K562 (cell line): ENCODE data around the gene OR8B8. TPM values are rescaled to one million over a fixed set of nuclear protein-coding genes. Genes with fewer than 3 reads are reported as not detected.

Source experiments
- CC2D1A ChIP-seq: fragments of 450-650 bp; IDR thresholded peaks from 2 replicates; pipeline ENCODE4 v1.6.1; 2017; ENCODE audit warnings: mild to moderate bottlenecking
- CREB1 ChIP-seq, 2 experiments: sonication (generic) in 1 of 2; formaldehyde crosslinking in 1 of 2; IDR thresholded peaks; 2 replicates each; pipeline versions ENCODE4 v1.6.1 to v1.8.0; 2012 to 2022; ENCODE audit warnings: inconsistent platforms in 1 of 2, mild to moderate bottlenecking in 1 of 2, missing genetic modification reagents in 1 of 2, moderate library complexity in 1 of 2
- ETV1 ChIP-seq: fragments of 450-650 bp; conservative IDR thresholded peaks from 2 replicates; pipeline ENCODE4 v1.6.1; 2016; ENCODE audit warnings: missing genetic modification characterization, control low read depth, low read depth, missing compliant biosample characterization
- FOXJ2 ChIP-seq: fragments of 200-800 bp; sonication (Bioruptor generic); IDR thresholded peaks from 2 replicates; pipeline ENCODE4 v1.6.1; 2016; ENCODE audit warnings: missing genetic modification characterization, missing compliant biosample characterization
- ILK ChIP-seq: fragments of 450-650 bp; IDR thresholded peaks from 2 replicates; pipeline ENCODE4 v1.6.1; 2016; ENCODE audit warnings: missing genetic modification characterization, low read depth, mild to moderate bottlenecking, missing compliant biosample characterization, moderate library complexity, borderline replicate concordance
- KAT7 ChIP-seq: sonication (generic); formaldehyde crosslinking; IDR thresholded peaks from 2 replicates; pipeline ENCODE4 v1.8.0; 2022; ENCODE audit warnings: missing genetic modification reagents, mild to moderate bottlenecking, borderline replicate concordance
- NR3C1 ChIP-seq: sonication (generic); formaldehyde crosslinking; IDR thresholded peaks from 2 replicates; pipeline ENCODE4 v1.8.1; 2022; ENCODE audit warnings: missing genetic modification reagents
- NRF1 ChIP-seq, 2 experiments: fragments of 450-650 bp; IDR thresholded peaks in 1 of 2; conservative IDR thresholded peaks in 1 of 2; 2 replicates each; pipeline ENCODE4 v1.6.1; 2014; ENCODE audit warnings: mild to moderate bottlenecking in 2 of 2
- SMARCA5 ChIP-seq: fragments of 450-650 bp; IDR thresholded peaks from 2 replicates; pipeline ENCODE4 v1.6.1; 2016
- ZEB2 ChIP-seq: fragments of 450-650 bp; IDR thresholded peaks from 2 replicates; pipeline ENCODE4 v1.6.1; 2016
- ZNF507 ChIP-seq: conservative IDR thresholded peaks from 2 replicates; pipeline ENCODE4 v1.6.1; 2017; ENCODE audit warnings: missing genetic modification characterization, missing compliant biosample characterization
- ZNF583 ChIP-seq: fragments of 250-450 bp; sonication (Bioruptor Pico); IDR thresholded peaks from 2 replicates; pipeline ENCODE4 v1.4.0; 2020
- ZNF780A ChIP-seq: fragments of 250-450 bp; sonication (Bioruptor Pico); IDR thresholded peaks from 2 replicates; pipeline ENCODE4 v1.5.0; 2021; ENCODE audit warnings: mild to moderate bottlenecking
- polyA plus RNA-seq, 8 experiments: library from polyadenylated mRNA; depleted of rRNA in 4 of 8; stranded (reverse) in 5 of 8; unstranded in 3 of 8; fragments of >200 nt; fragmentation: Nextera tagmentation in 2 of 8; fragmentation: Illumina TruSeq in 1 of 8; extraction: Ambion mirVana in 2 of 8; extraction: Trizol in 1 of 8; gene quantifications; 2 replicates each; pipeline versions ENCODE4 v1.2.1 to v1.2.3, GENCODE V29; 2011 to 2014; ENCODE audit warnings: inconsistent platforms in 1 of 8, missing spikeins in 1 of 8
- total RNA-seq, 7 experiments: library from RNA; depleted of rRNA in 6 of 7; stranded (reverse); fragments of >200 nt in 6 of 7; fragmentation: Illumina TruSeq in 2 of 7; extraction: Trizol in 2 of 7; gene quantifications; 2 replicates each; pipeline versions ENCODE4 v1.2.1 to v1.2.3, GENCODE V29; 2011 to 2021; ENCODE audit warnings: low replicate concordance in 1 of 7
- TF ChIP-seq, protein P1 (sequence below): sonication (generic); formaldehyde crosslinking; IDR thresholded peaks from 2 replicates; pipeline ENCODE4 v1.8.0; 2022; ENCODE audit warnings: mild to moderate bottlenecking, missing genetic modification reagents
- TF ChIP-seq, protein P2 (sequence below): fragments of 250-450 bp; sonication (Bioruptor Pico); IDR thresholded peaks from 2 replicates; pipeline ENCODE4 v1.5.0; 2021
- TF ChIP-seq, protein P3 (sequence below): sonication (generic); formaldehyde crosslinking; IDR thresholded peaks from 2 replicates; pipeline ENCODE4 v1.8.0; 2022; ENCODE audit warnings: missing genetic modification reagents, mild to moderate bottlenecking, moderate library complexity, borderline replicate concordance
- TF ChIP-seq, protein P4 (sequence below), 2 experiments: fragments of 450-650 bp in 1 of 2; sonication (generic) in 1 of 2; formaldehyde crosslinking; conservative IDR thresholded peaks; 2 replicates each; pipeline versions ENCODE4 v1.4.0 to v1.8.1; 2020 to 2022; ENCODE audit warnings: mild to moderate bottlenecking in 1 of 2, missing genetic modification reagents in 1 of 2
- TF ChIP-seq, protein P5 (sequence below): fragments of 250-450 bp; sonication (Bioruptor Pico); IDR thresholded peaks from 2 replicates; pipeline ENCODE4 v1.5.0; 2020; ENCODE audit warnings: mild to moderate bottlenecking, borderline replicate concordance

OR8B8 gene
- total and polyA plus RNA-seq, 9 of the 15 experiments (the other 6 are each of a cell fraction or from before 2014, with no cell fraction given): 0.18 TPM; not detected in 8

DNA sequence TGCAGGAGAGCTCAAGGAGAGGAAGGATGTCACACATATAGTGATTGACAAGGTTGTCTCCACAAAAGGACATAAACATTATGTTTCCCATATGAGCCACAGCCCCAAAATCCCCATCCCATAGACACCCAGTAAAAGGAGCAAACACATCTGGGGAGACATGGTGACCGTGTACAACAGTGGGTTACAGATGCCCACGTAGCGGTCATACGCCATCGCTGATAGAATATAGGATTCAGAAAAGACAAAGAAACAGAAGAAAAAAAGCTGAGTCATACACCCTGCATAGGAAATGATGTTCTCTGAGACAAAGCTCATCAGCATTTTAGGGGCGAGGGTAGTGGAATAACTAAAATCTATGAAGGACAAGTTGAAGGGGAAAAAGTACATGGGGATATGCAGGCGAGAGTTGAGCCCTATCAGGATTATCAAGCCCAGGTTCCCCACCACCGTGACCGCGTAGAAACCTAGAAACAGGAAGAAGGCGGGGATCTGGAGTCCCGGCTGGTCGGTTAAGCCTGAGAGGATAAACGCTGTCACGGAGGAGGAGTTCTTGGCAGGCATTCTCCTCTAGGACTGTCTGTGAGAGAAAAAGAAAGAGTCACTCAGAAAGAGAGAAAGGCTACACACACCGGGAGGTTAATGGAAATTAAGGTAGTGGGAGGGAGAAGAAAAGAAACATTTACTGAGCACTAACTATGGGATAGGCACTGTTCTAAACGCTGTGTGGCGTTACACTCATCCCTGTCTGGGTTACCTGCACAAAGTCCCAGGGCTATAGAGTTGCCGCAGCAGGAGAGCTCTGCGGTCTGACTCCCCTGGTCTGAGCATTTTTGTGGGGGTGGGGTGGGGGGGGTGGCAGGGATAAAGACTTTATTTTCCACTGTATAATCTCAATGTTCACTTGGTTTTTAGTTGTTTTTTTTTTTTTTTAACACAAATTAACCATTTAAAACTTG is 36.1 kb upstream of the OR8B8 start (continued):
- TF ChIP-seq, protein P1, sequence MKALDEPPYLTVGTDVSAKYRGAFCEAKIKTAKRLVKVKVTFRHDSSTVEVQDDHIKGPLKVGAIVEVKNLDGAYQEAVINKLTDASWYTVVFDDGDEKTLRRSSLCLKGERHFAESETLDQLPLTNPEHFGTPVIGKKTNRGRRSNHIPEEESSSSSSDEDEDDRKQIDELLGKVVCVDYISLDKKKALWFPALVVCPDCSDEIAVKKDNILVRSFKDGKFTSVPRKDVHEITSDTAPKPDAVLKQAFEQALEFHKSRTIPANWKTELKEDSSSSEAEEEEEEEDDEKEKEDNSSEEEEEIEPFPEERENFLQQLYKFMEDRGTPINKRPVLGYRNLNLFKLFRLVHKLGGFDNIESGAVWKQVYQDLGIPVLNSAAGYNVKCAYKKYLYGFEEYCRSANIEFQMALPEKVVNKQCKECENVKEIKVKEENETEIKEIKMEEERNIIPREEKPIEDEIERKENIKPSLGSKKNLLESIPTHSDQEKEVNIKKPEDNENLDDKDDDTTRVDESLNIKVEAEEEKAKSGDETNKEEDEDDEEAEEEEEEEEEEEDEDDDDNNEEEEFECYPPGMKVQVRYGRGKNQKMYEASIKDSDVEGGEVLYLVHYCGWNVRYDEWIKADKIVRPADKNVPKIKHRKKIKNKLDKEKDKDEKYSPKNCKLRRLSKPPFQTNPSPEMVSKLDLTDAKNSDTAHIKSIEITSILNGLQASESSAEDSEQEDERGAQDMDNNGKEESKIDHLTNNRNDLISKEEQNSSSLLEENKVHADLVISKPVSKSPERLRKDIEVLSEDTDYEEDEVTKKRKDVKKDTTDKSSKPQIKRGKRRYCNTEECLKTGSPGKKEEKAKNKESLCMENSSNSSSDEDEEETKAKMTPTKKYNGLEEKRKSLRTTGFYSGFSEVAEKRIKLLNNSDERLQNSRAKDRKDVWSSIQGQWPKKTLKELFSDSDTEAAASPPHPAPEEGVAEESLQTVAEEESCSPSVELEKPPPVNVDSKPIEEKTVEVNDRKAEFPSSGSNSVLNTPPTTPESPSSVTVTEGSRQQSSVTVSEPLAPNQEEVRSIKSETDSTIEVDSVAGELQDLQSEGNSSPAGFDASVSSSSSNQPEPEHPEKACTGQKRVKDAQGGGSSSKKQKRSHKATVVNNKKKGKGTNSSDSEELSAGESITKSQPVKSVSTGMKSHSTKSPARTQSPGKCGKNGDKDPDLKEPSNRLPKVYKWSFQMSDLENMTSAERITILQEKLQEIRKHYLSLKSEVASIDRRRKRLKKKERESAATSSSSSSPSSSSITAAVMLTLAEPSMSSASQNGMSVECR: no peak
- no peak for TF ChIP-seq CC2D1A
- TF ChIP-seq SMARCA5: no peak
- TF ChIP-seq KAT7 (CRISPR knock-in tag): no peak
- no peak for TF ChIP-seq FOXJ2
- TF ChIP-seq ZNF583: no peak
- no peak for TF ChIP-seq ZNF780A (CRISPR knock-in tag)
- TF ChIP-seq, protein P2, sequence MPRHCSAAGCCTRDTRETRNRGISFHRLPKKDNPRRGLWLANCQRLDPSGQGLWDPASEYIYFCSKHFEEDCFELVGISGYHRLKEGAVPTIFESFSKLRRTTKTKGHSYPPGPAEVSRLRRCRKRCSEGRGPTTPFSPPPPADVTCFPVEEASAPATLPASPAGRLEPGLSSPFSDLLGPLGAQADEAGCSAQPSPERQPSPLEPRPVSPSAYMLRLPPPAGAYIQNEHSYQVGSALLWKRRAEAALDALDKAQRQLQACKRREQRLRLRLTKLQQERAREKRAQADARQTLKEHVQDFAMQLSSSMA (CRISPR knock-in tag): no peak
- TF ChIP-seq, protein P3, sequence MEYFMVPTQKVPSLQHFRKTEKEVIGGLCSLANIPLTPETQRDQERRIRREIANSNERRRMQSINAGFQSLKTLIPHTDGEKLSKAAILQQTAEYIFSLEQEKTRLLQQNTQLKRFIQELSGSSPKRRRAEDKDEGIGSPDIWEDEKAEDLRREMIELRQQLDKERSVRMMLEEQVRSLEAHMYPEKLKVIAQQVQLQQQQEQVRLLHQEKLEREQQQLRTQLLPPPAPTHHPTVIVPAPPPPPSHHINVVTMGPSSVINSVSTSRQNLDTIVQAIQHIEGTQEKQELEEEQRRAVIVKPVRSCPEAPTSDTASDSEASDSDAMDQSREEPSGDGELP (CRISPR knock-in tag): no peak
- TF ChIP-seq NR3C1 (CRISPR knock-in tag): no peak
- TF ChIP-seq NRF1 (conservative IDR thresholded peaks at IDR 0.05 in 1 of 2, IDR thresholded peaks at IDR 0.05 in 1 of 2): 0 out of 4 replicates have a peak, but pooled peaks of 1 of the 2 experiments have one; percentile 16
- peak; percentile 58 for TF ChIP-seq ETV1 (tag)
- TF ChIP-seq ILK (tag): no peak
- TF ChIP-seq ZNF507 (tag): no peak
- TF ChIP-seq CREB1 (IDR thresholded peaks at IDR 0.05): no peak
- no peak for TF ChIP-seq CREB1 (CRISPR knock-in tag; IDR thresholded peaks at IDR 0.05)
- TF ChIP-seq, protein P4, sequence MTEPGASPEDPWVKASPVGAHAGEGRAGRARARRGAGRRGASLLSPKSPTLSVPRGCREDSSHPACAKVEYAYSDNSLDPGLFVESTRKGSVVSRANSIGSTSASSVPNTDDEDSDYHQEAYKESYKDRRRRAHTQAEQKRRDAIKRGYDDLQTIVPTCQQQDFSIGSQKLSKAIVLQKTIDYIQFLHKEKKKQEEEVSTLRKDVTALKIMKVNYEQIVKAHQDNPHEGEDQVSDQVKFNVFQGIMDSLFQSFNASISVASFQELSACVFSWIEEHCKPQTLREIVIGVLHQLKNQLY (CRISPR knock-in tag; conservative IDR thresholded peaks at IDR 0.05): no peak
- TF ChIP-seq, protein P5, sequence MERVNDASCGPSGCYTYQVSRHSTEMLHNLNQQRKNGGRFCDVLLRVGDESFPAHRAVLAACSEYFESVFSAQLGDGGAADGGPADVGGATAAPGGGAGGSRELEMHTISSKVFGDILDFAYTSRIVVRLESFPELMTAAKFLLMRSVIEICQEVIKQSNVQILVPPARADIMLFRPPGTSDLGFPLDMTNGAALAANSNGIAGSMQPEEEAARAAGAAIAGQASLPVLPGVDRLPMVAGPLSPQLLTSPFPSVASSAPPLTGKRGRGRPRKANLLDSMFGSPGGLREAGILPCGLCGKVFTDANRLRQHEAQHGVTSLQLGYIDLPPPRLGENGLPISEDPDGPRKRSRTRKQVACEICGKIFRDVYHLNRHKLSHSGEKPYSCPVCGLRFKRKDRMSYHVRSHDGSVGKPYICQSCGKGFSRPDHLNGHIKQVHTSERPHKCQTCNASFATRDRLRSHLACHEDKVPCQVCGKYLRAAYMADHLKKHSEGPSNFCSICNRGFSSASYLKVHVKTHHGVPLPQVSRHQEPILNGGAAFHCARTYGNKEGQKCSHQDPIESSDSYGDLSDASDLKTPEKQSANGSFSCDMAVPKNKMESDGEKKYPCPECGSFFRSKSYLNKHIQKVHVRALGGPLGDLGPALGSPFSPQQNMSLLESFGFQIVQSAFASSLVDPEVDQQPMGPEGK (CRISPR knock-in tag): no peak
- no peak; the same call in 1 of the 2 replicates for TF ChIP-seq ZEB2
